ENCODE measurements around the gene TMIGD3. TPM values are rescaled to one million over a fixed set of nuclear protein-coding genes. Genes with fewer than 3 reads are reported as not detected.

TMIGD3 gene
- total RNA-seq, 4 donors from 2014 or later, result 1.7 to 2.6 (median 2.3) TPM

GRCh38 chr1:111476761-111477309, 26.6 kb downstream of the TMIGD3 start:
- 55% methylated on average over 2 of the region's 2 CpGs for WGBS
- intact Hi-C loops (cut with DNase I), result no loop called here
- H3K4me1 ChIP-seq, result peaks cover 12 to 35% (median 12%) of the 10 kb centered on the region in 4 donors
- no peak overlapping the region for H3K27ac ChIP-seq (replicated peaks in 1 of 4)
- no peaks in the 10 kb centered on the region for H3K27me3 ChIP-seq
- H3K36me3 ChIP-seq, result peaks cover 0 to 20% (median 11%) of the 10 kb centered on the region in 4 donors
- DNase-seq (ENCODE audit: extremely low spot score), result peak; percentile 89
- no peaks in the 10 kb centered on the region for H3K9me3 ChIP-seq
- H3K4me3 ChIP-seq, result no peak overlapping the region
- TF ChIP-seq POLR2A (IDR thresholded peaks at IDR 0.05; ENCODE audit: low read depth) (no peak), EP300 (IDR thresholded peaks at IDR 0.05) (no peak), CTCF (IDR thresholded peaks at IDR 0.05) (no peak), POLR2AphosphoS5 (IDR thresholded peaks at IDR 0.05) (no peak)

- Histone ChIP-seq H3K27ac (replicated peaks in 1 of 4) (peak overlapping the region in 2 of 4 donors; percentile 1 to 12), H3K36me3 (peaks cover 0 to 26% (median 15%) of the 10 kb centered on the region in 4 donors), H3K9me3 (no peaks in the 10 kb centered on the region), H3K27me3 (no peaks in the 10 kb centered on the region), H3K4me3 (no peak overlapping the region), H3K4me1 (peaks cover 5 to 29% (median 6%) of the 10 kb centered on the region in 4 donors)
- peak; percentile 24 for DNase-seq (ENCODE audit: extremely low spot score)
- no peak for TF ChIP-seq CTCF (IDR thresholded peaks at IDR 0.05)
- no peak for TF ChIP-seq EP300 (IDR thresholded peaks at IDR 0.05)
- no peak for TF ChIP-seq POLR2AphosphoS5 (IDR thresholded peaks at IDR 0.05)
- TF ChIP-seq POLR2A (IDR thresholded peaks at IDR 0.05; ENCODE audit: low read depth), result no peak
- intact Hi-C loops (cut with DNase I), result no loop called here
Observed at GRCh38 chr1:111476214-111476613, 27.2 kb downstream of the TMIGD3 start.

DNA sequence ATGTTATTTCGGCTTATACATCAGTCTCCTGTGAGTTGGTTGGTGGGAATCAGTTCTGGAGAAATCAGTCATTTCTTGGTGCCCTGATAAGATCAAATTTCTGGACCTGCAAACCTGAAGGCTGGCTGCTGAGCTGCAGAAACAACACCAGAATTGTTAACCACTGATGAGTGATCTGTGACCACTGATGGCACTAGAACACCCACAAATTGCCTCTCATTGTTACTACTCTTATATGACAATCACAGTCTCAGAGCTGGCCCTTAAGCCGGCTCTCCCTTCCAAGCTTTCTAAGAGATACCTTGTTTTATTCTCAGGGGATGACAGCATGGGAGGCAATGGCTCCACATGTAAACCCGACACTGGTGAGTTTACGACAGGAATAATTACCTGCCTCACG, 27.7 kb downstream of the TMIGD3 start:
- Histone ChIP-seq H3K36me3 (peaks cover 0 to 29% (median 20%) of the 10 kb centered on the region in 4 donors), H3K4me3 (peak overlapping the region in 1 of 4 donors; percentile 32), H3K9me3 (no peaks in the 10 kb centered on the region), H3K27ac (replicated peaks in 1 of 4) (no peak overlapping the region), H3K27me3 (no peaks in the 10 kb centered on the region), H3K4me1 (peaks cover 5 to 27% (median 5%) of the 10 kb centered on the region in 4 donors)
- TF ChIP-seq CTCF (IDR thresholded peaks at IDR 0.05) (no peak), POLR2AphosphoS5 (IDR thresholded peaks at IDR 0.05) (no peak), POLR2A (IDR thresholded peaks at IDR 0.05; ENCODE audit: low read depth) (no peak), EP300 (IDR thresholded peaks at IDR 0.05) (no peak)
- WGBS, result 79% methylated on average over 5 of the region's 5 CpGs
- intact Hi-C loops (cut with DNase I), result no loop called here
- peak; percentile 39 for DNase-seq (ENCODE audit: extremely low spot score)

DNA sequence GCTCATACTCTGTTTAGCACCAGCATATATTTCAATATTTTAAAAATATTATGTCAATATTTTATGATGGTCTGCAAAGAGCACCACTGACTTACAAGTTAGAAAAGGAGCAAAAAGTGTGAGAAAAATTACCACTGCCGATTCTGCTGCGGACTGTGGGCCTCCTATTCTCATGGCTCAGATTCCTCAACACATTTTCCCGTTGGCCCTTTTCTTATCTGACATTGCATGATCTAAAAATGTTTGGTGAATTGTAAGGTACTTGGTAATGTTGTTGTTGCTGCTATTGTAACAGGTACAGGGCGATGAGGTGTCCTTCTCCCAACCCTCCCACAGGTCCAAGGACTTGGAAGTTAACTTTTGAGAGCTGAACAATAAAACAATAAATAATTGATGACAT, 28.9 kb downstream of the TMIGD3 start:
- Histone ChIP-seq H3K27ac (replicated peaks in 1 of 4) (peak overlapping the region; percentile 29 to 58 (median 45)), H3K9me3 (no peaks in the 10 kb centered on the region), H3K4me1 (peaks cover 5 to 27% (median 5%) of the 10 kb centered on the region in 4 donors), H3K4me3 (peak overlapping the region; percentile 19 to 38 (median 30)), H3K36me3 (peaks cover 0 to 40% (median 31%) of the 10 kb centered on the region in 4 donors), H3K27me3 (no peaks in the 10 kb centered on the region)
- TF ChIP-seq EP300 (IDR thresholded peaks at IDR 0.05), result no peak
- TF ChIP-seq POLR2AphosphoS5 (IDR thresholded peaks at IDR 0.05), result no peak
- no peak for TF ChIP-seq CTCF (IDR thresholded peaks at IDR 0.05)
- TF ChIP-seq POLR2A (IDR thresholded peaks at IDR 0.05; ENCODE audit: low read depth), result no peak
- peak; percentile 68 for DNase-seq (ENCODE audit: extremely low spot score)
- 72% methylated on average over 4 of the region's 4 CpGs for WGBS
- intact Hi-C loops (cut with DNase I), result no loop called here
